ENCODE results near the gene BACE1.
"Not testable (repeated sequence)": the region's sequence is repeated elsewhere in the genome, so short reads cannot be mapped to it uniquely, and the experiment has no call there.

The BACE1 gene

DNA sequence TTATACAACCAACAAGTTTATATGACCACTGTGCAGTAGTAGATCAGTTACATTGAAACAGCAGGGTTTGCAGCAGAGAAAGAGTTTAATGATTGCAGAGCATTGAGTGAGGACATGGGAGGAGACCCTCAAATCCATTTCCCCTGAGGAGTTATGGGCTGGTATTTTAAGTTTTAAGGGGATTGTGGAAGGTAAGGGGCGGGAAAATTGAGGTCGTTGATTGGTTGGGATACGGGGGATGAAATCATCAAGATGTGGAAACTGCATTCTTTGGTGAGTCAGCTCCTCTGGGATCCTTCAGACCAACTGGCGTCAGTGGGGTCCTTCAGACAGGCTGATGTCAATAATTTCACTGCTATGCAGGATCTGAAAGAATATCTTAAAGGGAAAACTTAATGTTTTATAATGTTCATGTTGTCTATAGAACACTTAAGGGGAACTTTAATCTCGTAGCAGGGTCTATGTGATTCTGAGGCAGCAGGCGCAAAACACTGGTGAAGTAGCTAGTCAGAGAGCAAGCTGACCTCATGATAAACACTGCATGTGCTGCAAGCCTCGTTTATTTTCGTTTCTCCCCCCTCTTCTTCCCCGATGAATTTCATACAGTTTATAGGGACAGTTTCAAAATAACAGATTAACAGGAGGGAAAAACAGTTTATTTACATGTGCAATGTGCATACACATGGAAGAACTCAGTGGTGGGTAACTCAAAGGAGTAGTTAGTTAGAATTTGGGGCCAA lies 42.3 kb downstream of the BACE1 start:
- DNase-seq (ENCODE audit: low spot score) = no peak

DNA sequence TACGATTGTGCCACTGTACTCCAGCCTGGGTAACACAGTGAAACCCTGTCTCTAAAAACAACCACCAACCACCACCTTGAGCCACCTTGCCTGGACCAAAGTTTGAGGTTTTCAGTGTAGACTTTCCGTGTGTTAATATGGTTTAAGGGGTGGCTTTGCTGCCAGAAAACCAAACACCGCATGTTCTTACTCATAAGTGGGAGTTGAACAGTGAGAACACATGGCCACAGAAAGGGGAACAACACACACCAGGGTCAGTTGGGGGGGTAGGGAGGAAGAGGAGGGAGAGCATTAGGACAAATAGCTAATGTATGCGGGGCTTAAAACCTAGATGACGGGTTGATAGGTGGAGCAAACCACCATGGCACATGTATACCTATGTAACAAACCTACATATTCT lies 43.9 kb downstream of the BACE1 start:
- not testable (repeated sequence) for DNase-seq (ENCODE audit: low spot score)

DNA sequence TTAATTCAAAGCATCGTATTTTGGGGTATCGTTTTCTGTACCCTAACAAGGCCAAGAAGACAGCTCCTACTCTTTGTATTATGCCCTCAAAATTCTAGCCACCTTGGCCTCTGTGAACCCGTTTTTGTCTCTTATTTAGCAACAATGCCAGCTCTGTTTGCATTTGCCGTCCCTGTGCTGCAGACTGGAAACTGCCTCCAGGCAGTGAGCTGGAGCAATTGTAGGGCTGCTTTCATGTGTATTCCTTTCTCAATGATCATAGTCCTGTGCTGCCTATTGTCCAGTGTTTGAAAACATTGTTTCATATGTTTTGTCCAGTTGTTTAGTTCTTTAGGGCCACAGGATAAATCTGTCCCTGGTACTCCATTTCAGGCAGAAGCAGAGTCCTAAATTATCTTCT lies 44.8 kb downstream of the BACE1 start:
- no peak for DNase-seq (ENCODE audit: low spot score)

DNA sequence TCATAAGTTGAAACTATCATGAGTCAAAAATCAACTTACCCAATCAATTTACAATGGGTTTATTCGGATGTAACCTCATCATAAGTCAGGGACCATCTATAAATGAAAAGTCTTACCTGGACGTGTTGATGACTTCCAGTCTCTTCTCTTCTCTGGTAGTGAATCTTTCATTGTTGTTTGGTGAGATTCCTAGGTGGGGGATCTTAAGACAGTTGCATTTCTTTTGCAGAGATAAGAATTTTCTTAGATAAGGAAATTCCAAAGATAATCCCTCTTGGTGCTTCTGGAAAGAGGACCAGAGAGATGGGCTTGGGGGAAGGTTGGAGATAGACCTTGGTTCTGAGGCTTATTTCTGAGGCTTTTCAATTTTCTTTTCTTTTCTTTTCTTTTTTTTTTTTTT lies 46.2 kb downstream of the BACE1 start:
- DNase-seq (ENCODE audit: low spot score) = no peak

DNA sequence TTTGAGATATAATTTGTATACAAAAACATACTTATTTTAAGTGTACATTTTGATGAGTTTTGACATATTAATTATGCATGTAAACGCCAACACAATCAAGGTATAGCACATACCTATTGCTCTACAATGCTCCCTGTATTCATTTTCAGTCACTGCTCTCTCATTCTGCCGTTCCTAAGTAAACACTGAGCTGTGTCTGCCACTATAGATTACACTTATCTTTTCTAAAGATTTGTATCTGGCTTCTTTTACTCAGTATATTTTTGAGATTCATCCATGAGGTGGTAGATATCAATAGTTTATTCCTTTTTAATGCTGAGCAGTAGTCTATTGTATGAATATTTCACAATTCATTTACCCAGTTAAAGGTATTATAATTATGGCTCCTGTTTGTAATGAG lies 50.3 kb downstream of the BACE1 start:
- DNase-seq (ENCODE audit: low spot score) = no peak

DNA sequence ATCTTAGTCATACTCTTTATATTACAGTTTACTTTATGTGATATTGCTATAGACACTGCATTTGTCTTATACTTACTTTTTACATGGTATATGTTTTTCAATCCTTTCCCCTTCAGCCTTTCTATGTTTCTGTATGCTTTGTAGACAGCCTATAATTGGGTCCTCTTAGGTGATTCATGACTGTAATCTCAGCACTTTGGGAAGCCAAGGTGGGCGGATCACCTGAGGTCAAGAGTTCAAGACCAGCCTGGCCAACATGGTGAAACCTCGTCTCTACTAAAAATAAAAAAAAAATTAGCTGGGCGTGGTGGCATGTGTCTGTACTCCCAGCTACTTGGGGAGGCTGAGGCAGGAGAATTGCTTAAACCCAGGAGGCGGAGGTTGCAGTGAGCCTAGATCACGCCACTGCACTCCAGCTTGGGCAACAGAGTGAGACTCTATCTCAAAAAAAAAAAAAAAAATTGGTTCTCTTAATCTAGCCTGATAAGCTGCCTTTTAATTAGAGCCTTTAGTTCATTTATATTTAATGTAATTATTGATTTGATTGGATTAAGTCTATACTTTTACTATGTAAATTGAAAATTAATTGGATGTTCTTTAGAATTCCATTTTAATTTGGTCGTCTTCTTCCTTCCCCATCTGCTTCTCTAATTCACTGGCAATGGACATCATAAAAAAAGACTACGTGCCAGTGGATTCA lies 51.3 kb downstream of the BACE1 start:
- DNase-seq (ENCODE audit: low spot score) = not testable (repeated sequence)

DNA sequence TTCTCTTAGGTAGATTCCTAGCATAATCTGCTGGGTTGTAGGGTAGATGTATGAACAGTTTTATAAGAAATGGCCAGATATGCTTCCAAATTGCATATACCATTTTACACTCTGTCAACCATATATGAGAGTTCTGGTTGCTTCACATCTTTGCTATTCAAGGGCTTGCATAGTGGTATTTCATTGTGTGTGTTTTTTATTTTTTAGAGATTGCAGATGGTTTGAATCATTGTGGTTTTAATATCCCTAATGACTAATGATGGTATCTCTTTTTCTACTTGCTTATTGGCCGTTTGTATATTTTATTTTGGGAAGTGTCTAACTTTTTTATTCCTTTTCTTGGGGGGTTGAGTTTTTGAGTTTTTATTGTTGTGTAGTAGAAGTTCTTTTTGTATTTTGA lies 56.6 kb downstream of the BACE1 start:
- no peak for DNase-seq (ENCODE audit: low spot score)

DNA sequence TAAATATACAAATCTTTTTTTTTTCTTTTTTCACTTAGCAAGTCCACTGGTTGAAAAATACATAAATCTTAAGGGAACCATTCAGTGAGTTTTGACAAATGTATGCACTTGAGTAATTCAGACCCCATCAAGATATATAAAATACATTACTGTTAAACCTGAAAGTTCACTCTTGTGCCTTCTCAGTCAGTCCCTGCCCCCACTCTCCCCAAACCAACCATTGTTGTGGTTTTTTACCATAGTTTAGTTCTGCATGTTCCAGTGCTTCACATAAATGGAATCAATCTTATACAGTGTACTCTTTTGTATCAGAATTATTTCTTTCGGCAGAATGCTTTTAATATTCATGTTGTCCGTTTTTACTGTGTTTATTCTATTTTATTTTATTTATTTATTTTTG lies 57.5 kb downstream of the BACE1 start:
- DNase-seq (ENCODE audit: low spot score) = no peak

DNA sequence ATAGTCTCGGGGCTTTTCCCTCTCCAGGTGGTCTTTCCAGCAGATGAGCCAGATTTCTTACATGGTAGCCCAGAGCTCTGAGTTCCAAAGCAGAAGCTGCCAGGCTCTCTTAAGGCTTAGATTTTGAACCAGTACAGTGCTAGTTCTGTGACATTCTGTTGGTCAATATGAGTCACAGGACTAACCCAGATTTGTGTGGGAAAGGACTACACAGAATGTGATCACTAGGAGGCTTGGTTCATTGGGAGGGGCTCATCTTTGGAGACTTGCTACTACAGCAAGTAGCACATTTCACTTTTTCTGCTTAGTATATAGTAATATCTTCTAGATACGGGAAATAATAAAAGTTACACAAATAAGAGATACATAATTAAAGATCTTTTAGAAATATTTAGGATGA lies 59.5 kb downstream of the BACE1 start:
- DNase-seq (ENCODE audit: low spot score) = no peak

DNA sequence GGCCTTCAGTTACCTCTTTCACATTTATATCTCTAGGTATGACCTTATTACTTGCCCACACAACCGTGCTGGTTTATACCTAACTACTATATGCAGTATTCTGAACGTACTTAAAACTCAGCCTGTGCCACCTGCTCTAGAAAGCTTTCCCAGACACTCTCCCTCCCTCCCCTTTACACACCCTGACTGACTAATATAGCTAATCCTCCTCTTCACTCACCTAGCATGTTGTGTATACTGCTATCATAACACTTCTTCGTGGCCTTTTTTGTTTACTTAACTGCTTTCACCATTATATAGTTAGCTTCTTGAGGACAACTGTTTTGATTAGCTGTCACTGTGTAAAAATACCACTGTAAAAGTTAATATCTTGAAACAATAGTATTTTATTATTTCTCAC lies 60.1 kb downstream of the BACE1 start:
- DNase-seq (ENCODE audit: low spot score) = no peak

DNA sequence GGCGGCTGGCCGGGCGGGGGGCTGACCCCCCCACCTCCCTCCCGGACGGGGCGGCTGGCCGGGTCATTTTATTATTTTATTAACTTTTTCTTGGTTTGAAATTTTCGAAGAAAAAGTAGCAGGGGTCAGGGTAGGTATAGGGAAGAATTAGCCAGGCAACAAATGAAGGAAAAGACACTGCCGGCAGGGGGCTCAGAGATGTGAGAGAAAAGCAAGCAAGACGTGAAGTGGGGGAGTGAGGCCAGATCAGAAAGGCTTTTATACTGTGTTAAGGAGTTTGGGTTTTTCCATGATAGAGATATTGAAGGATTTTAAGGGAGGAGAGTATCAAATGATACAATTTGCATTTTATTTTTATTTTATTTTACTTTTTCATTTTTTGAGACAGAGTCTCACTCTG lies 64.5 kb downstream of the BACE1 start:
- no peak for DNase-seq (ENCODE audit: low spot score)

DNA sequence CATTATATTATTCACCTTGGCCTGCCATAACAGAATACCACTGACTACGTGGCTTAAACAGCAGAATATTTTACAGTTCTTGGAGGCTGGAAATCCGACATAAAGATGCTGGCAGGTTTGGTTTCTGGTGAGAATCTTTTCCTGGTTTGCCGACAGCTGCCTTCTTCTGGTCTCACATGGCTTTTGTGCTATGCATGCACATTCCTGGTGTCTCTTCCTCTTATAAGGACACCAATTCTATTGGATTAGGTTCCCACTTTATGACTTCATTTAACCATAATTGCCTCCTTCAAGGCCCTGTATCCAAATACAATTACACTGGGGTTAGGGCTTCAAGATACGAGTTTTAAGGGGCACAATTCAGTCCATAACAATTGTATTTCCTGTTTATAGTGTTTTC lies 66.5 kb downstream of the BACE1 start:
- no peak for DNase-seq (ENCODE audit: low spot score)

DNA sequence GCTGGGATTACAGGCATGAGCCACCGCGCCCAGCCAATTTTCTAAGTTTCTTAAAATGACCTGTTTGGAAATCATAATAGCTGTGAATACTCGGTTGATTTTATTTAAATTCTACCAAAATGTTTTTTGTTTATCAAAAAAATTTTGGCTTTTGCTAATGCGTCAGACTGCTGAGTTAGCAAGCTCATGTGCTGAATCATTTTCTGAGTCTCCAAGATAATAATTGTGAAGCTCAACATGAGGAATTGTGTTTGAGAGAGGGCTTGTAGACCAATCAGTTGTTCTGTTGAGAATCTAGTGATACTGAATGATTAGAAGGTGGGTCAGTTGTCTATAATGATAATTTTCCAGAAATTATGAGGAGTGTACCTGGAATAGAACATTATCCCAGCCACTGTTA lies 67.7 kb downstream of the BACE1 start:
- DNase-seq (ENCODE audit: low spot score) = no peak

DNA sequence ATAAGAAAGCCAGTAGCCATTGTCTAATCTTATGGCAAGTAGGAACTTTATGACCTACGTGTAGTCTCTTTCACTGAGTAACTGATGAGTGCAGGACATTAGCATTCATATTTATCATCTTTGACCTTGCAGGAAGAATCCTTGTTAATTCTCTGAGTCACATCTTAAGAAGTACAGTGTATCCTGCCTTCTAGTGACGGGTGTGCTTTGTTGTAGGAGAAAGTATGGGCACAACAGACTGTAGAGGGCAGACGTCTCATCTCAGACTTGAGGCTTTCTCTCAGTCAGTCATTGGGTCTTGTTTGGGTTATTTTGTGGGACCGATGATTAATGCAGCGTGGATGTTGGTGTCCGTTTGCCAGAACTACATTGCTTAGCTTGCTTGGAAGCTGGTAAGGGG lies 76.8 kb downstream of the BACE1 start:
- DNase-seq (ENCODE audit: low spot score) = no peak

DNA sequence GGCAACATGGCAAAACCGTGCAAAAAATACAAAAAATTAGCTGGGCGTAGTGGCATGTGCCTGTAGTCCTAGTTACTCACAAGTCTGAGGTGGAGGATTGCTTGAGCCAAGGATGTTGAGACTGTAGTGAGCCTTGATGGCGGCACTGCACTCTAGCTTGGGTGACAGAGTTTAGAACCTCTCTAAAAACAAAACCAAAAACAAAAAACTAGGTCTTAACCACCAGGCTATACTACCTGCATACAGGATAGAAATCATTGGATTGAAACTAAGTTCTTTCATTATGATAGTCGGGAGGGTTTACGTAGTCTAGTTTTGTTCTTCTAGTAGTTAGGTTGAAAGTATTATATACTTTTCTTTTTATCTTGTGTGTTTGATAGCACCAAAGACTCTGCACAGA lies 77.8 kb downstream of the BACE1 start:
- DNase-seq (ENCODE audit: low spot score) = no peak

Measured in Ammon's horn (tissue), 1 donor.